Esophagus muscularis mucosa (tissue), 3 donors: ENCODE measurements around the gene AMOTL2.

Experiments
- CTCF ChIP-seq, 3 experiments: fragments of 200-600 bp in 2 of 3; fragments of 450-650 bp in 1 of 3; sonication (generic) in 2 of 3; IDR thresholded peaks; one replicate each; pipeline ENCODE4 v1.5.1; 2017 to 2019; ENCODE audit warnings: antibody characterized with exemption in 3 of 3, mild to moderate bottlenecking in 2 of 3, moderate library complexity in 1 of 3
- POLR2A ChIP-seq: fragments of 450-650 bp; IDR thresholded peaks from one replicate; pipeline ENCODE4 v1.6.1; 2017; ENCODE audit warnings: antibody characterized with exemption, moderate library complexity, mild to moderate bottlenecking, low read depth
- POLR2AphosphoS5 ChIP-seq, 2 donors: sonication (generic); formaldehyde crosslinking; IDR thresholded peaks; one replicate each; pipeline ENCODE4 v1.6.1; 2017; ENCODE audit warnings: antibody characterized with exemption in 2 of 2

- TF ChIP-seq POLR2A = no peak
- TF ChIP-seq CTCF (IDR thresholded peaks at IDR 0.05) = no peak
- TF ChIP-seq POLR2AphosphoS5 (IDR thresholded peaks at IDR 0.05) = no peak
These were observed 10.9 kb downstream of the AMOTL2 start for GRCh38 chr3:134363381-134363755.
